MCF 10A (cell line): ENCODE data around the gene GFAP. TPM values are rescaled to one million over a fixed set of nuclear protein-coding genes. Genes with fewer than 3 reads are reported as not detected.

Experiments
- BruUV-seq: library from RNA; stranded (reverse); fragments of 400-500 nt; replicated peaks from 2 replicates; lab custom pipeline; 2021; lab: Mats Ljungman, UMichigan
- CTCF ChIA-PET: fragments of 300-600 bp; sonication (Branson Sonifier 250); formaldehyde crosslinking; extraction: SDS; loops from one replicate; lab custom pipeline; 2021; ENCODE audit warnings: antibody characterized with exemption, inconsistent platforms; lab: Yijun Ruan, JAX
- POLR2A ChIA-PET: fragments of 300-600, 350-650 bp; sonication (Branson Sonifier 250); formaldehyde crosslinking; extraction: SDS; loops from one replicate; lab custom pipeline; 2020; ENCODE audit warnings: antibody characterized with exemption, inconsistent platforms; lab: Yijun Ruan, JAX
- DNase-seq: peaks from one replicate; pipeline ENCODE4 v3.0.0-alpha.2; 2018; ENCODE audit not compliant: unreplicated experiment
- H3K27ac Mint-ChIP-seq: one replicate; pipeline ENCODE4 v1.8.0; 2022; ENCODE audit warnings: mild to moderate bottlenecking, low read depth, mixed read lengths; ENCODE audit not compliant: unreplicated experiment
- H3K27me3 Mint-ChIP-seq: one replicate; pipeline ENCODE4 v1.8.0; 2022; ENCODE audit warnings: mixed read lengths; ENCODE audit not compliant: insufficient read depth, unreplicated experiment
- H3K36me3 Mint-ChIP-seq: one replicate; pipeline ENCODE4 v1.8.0; 2022; ENCODE audit warnings: mild to moderate bottlenecking, moderate library complexity, mixed read lengths; ENCODE audit not compliant: insufficient read depth, unreplicated experiment
- H3K4me1 Mint-ChIP-seq: one replicate; pipeline ENCODE4 v1.8.0; 2022; ENCODE audit warnings: mixed read lengths; ENCODE audit not compliant: insufficient read depth, unreplicated experiment
- H3K4me3 Mint-ChIP-seq: one replicate; pipeline ENCODE4 v1.8.0; 2022; ENCODE audit warnings: mild to moderate bottlenecking, moderate library complexity, mixed read lengths; ENCODE audit not compliant: unreplicated experiment
- H3K9me3 Mint-ChIP-seq: one replicate; pipeline ENCODE4 v1.8.0; 2022; ENCODE audit warnings: mixed read lengths; ENCODE audit not compliant: unreplicated experiment
- CTCF ChIP-seq: fragments of 200-600 bp; IDR thresholded peaks from one replicate; pipeline ENCODE4 v1.8.0; 2022; ENCODE audit warnings: antibody characterized with exemption, mild to moderate bottlenecking; ENCODE audit not compliant: unreplicated experiment
- intact Hi-C: fragments of 100-400 bp; cut with micrococcal nuclease; formaldehyde crosslinking; loops from 2 replicates; pipeline ENCODE4 v1.14.1; 2022
- total RNA-seq: library from RNA; stranded (reverse); gene quantifications from 2 replicates; pipeline ENCODE4 v1.2.3, GENCODE V29; 2022

GFAP gene
- total RNA-seq, 1 experiment from 2014 or later: not detected

GRCh38 chr17:44889003-44889402, 26.3 kb downstream of the GFAP start:
- intact Hi-C loops: no loop called here
- no peaks in the 10 kb centered on the region for H3K27me3 Mint-ChIP-seq
- H3K36me3 Mint-ChIP-seq: peaks cover 56% of the 10 kb centered on the region
- no peak for DNase-seq
- CTCF ChIA-PET: interaction anchor here (1.0 to 1.2 kb wide), 2 partner anchors 10 to 11 kb away, joined by 3 read pairs; partner anchors contain the start of gene EFTUD2
- no peaks in the 10 kb centered on the region for H3K4me1 Mint-ChIP-seq
- POLR2A ChIA-PET: interaction anchor here (1.1 kb wide), 2 partner anchors 10 to 113 kb away, joined by 3 to 8 read pairs; partner anchors contain the start of gene EFTUD2
- no peak overlapping the region for H3K27ac Mint-ChIP-seq
- no peak overlapping the region for H3K4me3 Mint-ChIP-seq
- BruUV-seq: no TSS peak
- no peak for TF ChIP-seq CTCF
- no peaks in the 10 kb centered on the region for H3K9me3 Mint-ChIP-seq

GRCh38 chr17:44887971-44888954, 27.0 kb downstream of the GFAP start:
- ChIA-PET POLR2A (no interaction called here), CTCF (no interaction called here)
- no peak overlapping the region for H3K4me3 Mint-ChIP-seq
- BruUV-seq: no TSS peak
- no peaks in the 10 kb centered on the region for H3K4me1 Mint-ChIP-seq
- no peak overlapping the region for H3K27ac Mint-ChIP-seq
- H3K9me3 Mint-ChIP-seq: no peaks in the 10 kb centered on the region
- no peak for TF ChIP-seq CTCF
- H3K36me3 Mint-ChIP-seq: peaks cover 55% of the 10 kb centered on the region
- intact Hi-C loops: no loop called here
- no peak for DNase-seq
- H3K27me3 Mint-ChIP-seq: no peaks in the 10 kb centered on the region

GRCh38 chr17:44887016-44887415, 28.3 kb downstream of the GFAP start:
- TF ChIP-seq CTCF: no peak
- Mint-ChIP-seq H3K27ac (no peak overlapping the region), H3K9me3 (no peaks in the 10 kb centered on the region), H3K27me3 (no peaks in the 10 kb centered on the region), H3K4me3 (no peak overlapping the region), H3K36me3 (peaks cover 55% of the 10 kb centered on the region), H3K4me1 (no peaks in the 10 kb centered on the region)
- ChIA-PET POLR2A (no interaction called here), CTCF (no interaction called here)
- DNase-seq: no peak
- intact Hi-C loops: no loop called here
- BruUV-seq: no TSS peak

GRCh38 chr17:44884941-44885340, 30.4 kb downstream of the GFAP start:
- CTCF ChIA-PET: interaction anchor here (0.6 to 1.1 kb wide), 3 partner anchors 11 to 105 kb away, joined by 3 to 5 read pairs (median 3); no protein-coding TSS in a partner anchor
- Mint-ChIP-seq H3K4me1 (no peaks in the 10 kb centered on the region), H3K27me3 (no peaks in the 10 kb centered on the region), H3K27ac (no peak overlapping the region), H3K36me3 (peaks cover 67% of the 10 kb centered on the region), H3K9me3 (no peaks in the 10 kb centered on the region), H3K4me3 (no peak overlapping the region)
- no peak for DNase-seq
- POLR2A ChIA-PET: interaction anchor here (1.2 to 1.7 kb wide), 2 partner anchors 10 to 13 kb away, joined by 4 read pairs; no protein-coding TSS in a partner anchor
- intact Hi-C loops: no loop called here
- no peak for TF ChIP-seq CTCF
- no TSS peak for BruUV-seq
